ENCODE results near the gene NCK1.

DNA sequence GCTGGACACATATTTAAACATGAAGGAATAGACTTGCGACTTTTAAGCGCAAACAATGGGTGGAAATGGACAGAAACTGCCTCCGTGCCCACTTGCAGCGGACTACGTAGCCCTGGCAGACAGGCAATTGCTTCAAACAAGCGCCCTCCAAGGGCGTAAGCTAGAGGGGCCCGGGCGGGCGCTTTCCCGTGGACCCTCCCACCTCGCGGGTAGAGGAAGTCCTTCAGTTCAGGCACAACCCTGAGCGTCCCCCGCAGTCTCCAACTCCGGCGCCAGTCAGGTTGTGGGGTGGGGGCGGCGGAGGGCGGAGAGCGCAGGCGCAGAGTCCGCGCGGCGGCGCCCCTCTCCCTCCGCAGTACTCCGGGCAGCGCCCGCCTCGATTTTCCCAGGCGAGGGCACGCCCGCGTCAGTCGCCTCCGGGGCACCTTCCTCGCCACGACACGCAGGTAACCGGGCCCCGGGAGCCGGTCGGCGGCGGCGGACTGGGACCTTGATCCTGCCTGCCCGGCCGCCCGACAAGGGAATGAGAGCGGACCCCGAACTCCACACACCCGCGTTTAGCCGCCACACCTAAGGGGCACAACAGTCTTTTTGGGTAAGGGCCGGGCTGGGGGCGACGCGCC lies 43.1 kb upstream of the NCK1 start, which contains the start of gene SLC35G2:
- no peak for TF ChIP-seq ZNF274 (IDR thresholded peaks at IDR 0.05; ENCODE audit: low read depth, low read length)
- no peak for TF ChIP-seq YY1 (IDR thresholded peaks at IDR 0.05; ENCODE audit: insufficient read depth, insufficient read length)
- no peak for TF ChIP-seq SUZ12 (IDR thresholded peaks at IDR 0.05; ENCODE audit: extremely low read depth, insufficient read depth, insufficient read length)

All from NT2/D1 (cell line).